RWPE1 (cell line): ENCODE results near the gene POM121L2.
A peak's percentile ranks its signal among the peaks of the same experiment; 100 is the strongest.

Experiments
- CTCF ChIA-PET: fragments of 350-600 bp; sonication (Branson Sonifier 250); formaldehyde crosslinking; extraction: SDS; loops from one replicate; lab custom pipeline; 2021; lab: Yijun Ruan, JAX
- POLR2A ChIA-PET: fragments of 400-600 bp; formaldehyde crosslinking; extraction: SDS; loops from one replicate; lab custom pipeline; 2020; ENCODE audit warnings: antibody characterized with exemption; ENCODE audit not compliant: low non-redundant PET; lab: Yijun Ruan, JAX
- DNase-seq: peaks from one replicate; pipeline ENCODE4 v3.0.0; 2012; ENCODE audit warnings: low spot score
- H3K27ac ChIP-seq: fragments of 450-650 bp; 2 replicates; pipeline ENCODE4 v1.5.1; 2017
- CTCF ChIP-seq: fragments of 450-650 bp; conservative IDR thresholded peaks from 2 replicates; pipeline ENCODE4 v1.5.1; 2017; ENCODE audit warnings: low read depth, mild to moderate bottlenecking

The POM121L2 gene

DNA sequence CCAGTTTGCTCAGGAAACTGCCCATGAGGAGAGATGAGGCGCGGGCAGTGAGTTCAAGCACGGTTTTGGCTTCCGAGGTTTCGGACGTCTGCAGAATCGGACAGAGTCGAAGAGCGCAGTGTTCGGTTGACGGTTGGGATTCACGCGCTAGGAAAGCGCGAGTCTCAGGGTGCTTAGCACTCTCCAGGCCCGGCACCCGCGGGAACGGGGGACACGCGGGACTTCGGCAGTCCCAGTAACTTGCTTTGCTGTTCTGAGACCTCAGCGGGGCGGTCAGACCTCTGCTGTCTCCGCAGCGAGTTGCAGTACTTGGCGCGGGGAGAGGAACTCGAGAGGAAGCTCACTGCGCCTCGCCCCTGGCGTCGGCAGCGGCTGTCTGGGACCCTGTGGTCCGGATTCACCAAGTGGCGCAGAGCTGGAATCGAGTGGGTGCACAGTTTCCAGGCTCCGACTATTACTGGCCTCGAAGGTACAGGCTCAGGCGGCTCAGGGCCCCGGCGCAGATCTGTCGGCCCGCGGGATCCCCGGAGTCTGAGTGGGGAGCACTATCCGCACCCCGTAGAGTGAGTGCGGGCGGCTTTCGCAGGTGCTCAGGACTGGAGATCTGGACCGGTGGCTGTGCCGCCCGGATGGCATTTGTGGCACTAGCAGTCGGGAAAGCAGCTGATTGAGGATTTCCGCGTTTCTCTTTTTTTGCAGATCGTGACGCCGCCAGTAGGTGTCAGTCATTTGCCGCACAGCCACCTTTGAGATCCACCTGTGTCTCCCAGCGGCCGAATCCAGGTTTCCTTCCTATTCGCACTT lies at the start of gene POM121L2:
TSS of gene POM121L2 (minus strand) at position 128 of the 804 bp plus-strand sequence. CDS start at position 25, 103 bp downstream.
- peak; percentile 77 for DNase-seq
- ChIA-PET POLR2A (no interaction called here), CTCF (interaction anchor here (0.6 to 1.2 kb wide), 12 partner anchors 9 to 1110 kb away, joined by 3 to 5 read pairs (median 4); partner anchors contain the start of gene ZNF184)
- H3K27ac ChIP-seq = no peak within 1 kb of the TSS
- TF ChIP-seq CTCF = peak; percentile 77

DNA sequence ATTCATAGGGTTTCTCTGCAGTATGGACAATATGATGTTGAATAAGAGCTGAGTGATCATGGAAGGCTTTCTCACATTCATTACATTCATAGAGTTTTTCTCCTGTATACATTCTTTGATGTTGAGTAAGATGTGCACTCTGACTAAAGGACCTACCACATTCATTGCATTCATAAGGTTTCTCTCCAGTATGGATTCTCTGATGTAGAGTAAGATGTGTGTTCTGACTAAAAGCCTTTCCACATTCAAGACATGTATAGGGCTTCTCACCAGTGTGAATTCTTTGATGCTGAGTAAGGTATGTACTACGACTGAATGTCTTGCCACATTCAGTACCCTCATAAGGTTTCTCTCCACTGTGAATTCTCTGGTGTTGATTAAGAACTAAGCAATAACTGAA lies 47.2 kb upstream of the POM121L2 start:
- POLR2A ChIA-PET = no interaction called here
- H3K27ac ChIP-seq = no peak overlapping the region
- no peak for DNase-seq
- no peak for TF ChIP-seq CTCF
- CTCF ChIA-PET = no interaction called here

GRCh38 chr6:27358786-27359185 lies 46.7 kb upstream of the POM121L2 start:
- CTCF ChIA-PET = no interaction called here
- DNase-seq = no peak
- TF ChIP-seq CTCF = no peak
- H3K27ac ChIP-seq = no peak overlapping the region
- POLR2A ChIA-PET = no interaction called here

- TF ChIP-seq CTCF = no peak
- POLR2A ChIA-PET = no interaction called here
- no peak overlapping the region for H3K27ac ChIP-seq
- no peak for DNase-seq
- CTCF ChIA-PET = interaction anchor here (0.6 kb wide), 1 partner anchor 22 kb away, joined by 3 read pairs; no protein-coding TSS in a partner anchor
Observed at GRCh38 chr6:27352850-27353249, 40.8 kb upstream of the POM121L2 start.

DNA sequence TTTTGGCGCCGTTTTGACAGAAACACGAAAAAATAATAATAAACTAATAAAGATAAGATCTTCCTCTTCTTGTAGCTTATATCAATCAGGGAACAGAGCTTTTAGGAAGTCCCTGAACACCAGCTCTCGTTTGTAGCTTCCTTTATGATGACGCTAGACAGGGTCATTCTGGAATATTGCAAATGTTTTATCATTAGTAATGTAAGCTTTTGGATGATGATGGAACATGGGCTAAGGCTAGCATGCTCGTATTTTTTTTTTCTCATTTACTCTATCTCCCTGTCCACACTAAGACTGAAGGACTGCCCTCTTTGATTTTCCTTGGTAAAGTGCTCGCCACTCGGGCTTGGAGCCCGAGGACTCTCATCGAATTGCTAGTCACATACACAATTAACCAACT lies 22.1 kb upstream of the POM121L2 start:
- no peak for DNase-seq
- CTCF ChIA-PET = interaction anchor here (0.6 to 1.1 kb wide), 2 partner anchors 9 to 31 kb away, joined by 3 to 4 read pairs; no protein-coding TSS in a partner anchor
- POLR2A ChIA-PET = no interaction called here

GRCh38 chr6:27333642-27334040 lies 21.6 kb upstream of the POM121L2 start:
- ChIA-PET POLR2A (no interaction called here), CTCF (interaction anchor here (0.7 to 1.1 kb wide), 2 partner anchors 32 to 1492 kb away, joined by 3 to 4 read pairs; no protein-coding TSS in a partner anchor)
- no peak overlapping the region for H3K27ac ChIP-seq
- no peak for TF ChIP-seq CTCF
- DNase-seq = no peak

More for the DNA sequence above, 22.1 kb upstream of the POM121L2 start:
- H3K27ac ChIP-seq = no peak overlapping the region
- no peak for TF ChIP-seq CTCF
